A673 (cell line): ENCODE data around the gene LGI1.

Experiments used
- EZH2 ChIP-seq: fragments of 200-600 bp; sonication (generic); IDR thresholded peaks from 2 replicates; pipeline ENCODE4 v1.6.1; 2017; ENCODE audit warnings: borderline replicate concordance, low read depth, mild to moderate bottlenecking, mixed read lengths, antibody characterized with exemption, low read length; ENCODE audit not compliant: poor library complexity, severe bottlenecking
- TF ChIP-seq, protein P1 (sequence below): fragments of 300-800, 200-600 bp; sonication (generic); conservative IDR thresholded peaks from 2 replicates; pipeline ENCODE4 v1.5.1; 2017; ENCODE audit warnings: low read depth, mild to moderate bottlenecking, antibody characterized with exemption, low read length, moderate library complexity, mixed read lengths

DNA sequence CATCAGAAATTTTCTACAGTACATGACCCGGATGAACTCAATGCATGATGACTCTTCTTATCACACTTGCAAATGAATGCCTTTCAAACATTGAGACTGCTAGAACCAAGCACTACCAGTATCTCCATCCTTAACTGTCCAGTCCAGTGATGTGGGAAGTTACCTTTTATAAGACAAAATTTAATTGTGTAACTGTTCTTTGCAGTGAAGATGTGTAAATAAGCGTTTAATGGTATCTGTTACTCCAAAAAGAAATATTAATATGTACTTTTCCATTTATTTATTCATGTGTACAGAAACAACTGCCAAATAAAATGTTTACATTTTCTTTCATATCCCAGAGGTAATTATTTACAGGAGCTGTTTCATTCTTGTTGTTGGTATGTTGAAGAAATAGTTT, 40.1 kb downstream of the LGI1 start:
- TF ChIP-seq, protein P1, sequence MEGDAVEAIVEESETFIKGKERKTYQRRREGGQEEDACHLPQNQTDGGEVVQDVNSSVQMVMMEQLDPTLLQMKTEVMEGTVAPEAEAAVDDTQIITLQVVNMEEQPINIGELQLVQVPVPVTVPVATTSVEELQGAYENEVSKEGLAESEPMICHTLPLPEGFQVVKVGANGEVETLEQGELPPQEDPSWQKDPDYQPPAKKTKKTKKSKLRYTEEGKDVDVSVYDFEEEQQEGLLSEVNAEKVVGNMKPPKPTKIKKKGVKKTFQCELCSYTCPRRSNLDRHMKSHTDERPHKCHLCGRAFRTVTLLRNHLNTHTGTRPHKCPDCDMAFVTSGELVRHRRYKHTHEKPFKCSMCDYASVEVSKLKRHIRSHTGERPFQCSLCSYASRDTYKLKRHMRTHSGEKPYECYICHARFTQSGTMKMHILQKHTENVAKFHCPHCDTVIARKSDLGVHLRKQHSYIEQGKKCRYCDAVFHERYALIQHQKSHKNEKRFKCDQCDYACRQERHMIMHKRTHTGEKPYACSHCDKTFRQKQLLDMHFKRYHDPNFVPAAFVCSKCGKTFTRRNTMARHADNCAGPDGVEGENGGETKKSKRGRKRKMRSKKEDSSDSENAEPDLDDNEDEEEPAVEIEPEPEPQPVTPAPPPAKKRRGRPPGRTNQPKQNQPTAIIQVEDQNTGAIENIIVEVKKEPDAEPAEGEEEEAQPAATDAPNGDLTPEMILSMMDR, result no peak
- no peak for TF ChIP-seq EZH2
